Lower lobe of right lung (tissue), 2 donors: Measurements from ENCODE around the gene C1QTNF5. TPM values are rescaled to one million over a fixed set of nuclear protein-coding genes. Genes with fewer than 3 reads are reported as not detected.
A peak's percentile ranks its signal among the peaks of the same experiment; 100 is the strongest.

ENCODE experiments used
- ATAC-seq, 2 donors: fragments of 200-7000 bp; cut with Tn5 transposase; one replicate each; pipeline ENCODE4 v1.9.1; 2020 to 2022; ENCODE audit warnings: mild to moderate bottlenecking in 2 of 2, moderate library complexity in 2 of 2
- DNase-seq: peaks from one replicate; pipeline ENCODE4 v3.0.0-alpha.2; 2020
- H3K27ac ChIP-seq: fragments of 200-600 bp; one replicate; pipeline ENCODE4 v1.8.0; 2022
- H3K27me3 ChIP-seq: fragments of 200-600 bp; one replicate; pipeline ENCODE4 v1.8.0; 2022; ENCODE audit warnings: low read depth
- H3K36me3 ChIP-seq: fragments of 200-600 bp; one replicate; pipeline ENCODE4 v1.8.0; 2022; ENCODE audit warnings: mild to moderate bottlenecking
- H3K4me1 ChIP-seq: fragments of 200-600 bp; one replicate; pipeline ENCODE4 v1.8.0; 2022
- H3K4me3 ChIP-seq: fragments of 200-600 bp; one replicate; pipeline ENCODE4 v1.8.0; 2022; ENCODE audit warnings: mild to moderate bottlenecking
- H3K9me3 ChIP-seq: fragments of 200-600 bp; one replicate; pipeline ENCODE4 v1.8.0; 2022
- CTCF ChIP-seq: fragments of 200-600 bp; IDR thresholded peaks from one replicate; pipeline ENCODE4 v1.8.0; 2022; ENCODE audit warnings: antibody characterized with exemption, mild to moderate bottlenecking
- intact Hi-C: fragments of 100-400 bp; cut with DNase I; formaldehyde crosslinking; loops from one replicate; pipeline ENCODE4 v1.11.0; 2022
- total RNA-seq: library from RNA; stranded (reverse); fragmentation: NEBNext Ultra II Directional; extraction: Animal tissue kit (Norgen Biotek cat#: 25700); gene quantifications from one replicate; pipeline ENCODE4 v1.2.1, GENCODE V29; 2021
- donor health status: DM: no; HTN: yes; CAD: no; lungs with severe emphysema.

C1QTNF5 gene
- total RNA-seq, 1 donor from 2014 or later = 28.2 TPM

GRCh38 chr11:119320776-119321524 is 19.7 kb downstream of the C1QTNF5 start:
- DNase-seq (peak; percentile 64), ATAC-seq (peak; percentile 62 to 68)
- Histone ChIP-seq H3K9me3 (no peaks in the 10 kb centered on the region), H3K4me3 (peak overlapping the region; percentile 59), H3K27ac (peak overlapping the region; percentile 90), H3K4me1 (peaks cover 68% of the 10 kb centered on the region), H3K27me3 (peaks cover 33% of the 10 kb centered on the region), H3K36me3 (no peaks in the 10 kb centered on the region)
- TF ChIP-seq CTCF = no peak
- intact Hi-C loops = no loop called here

- no peaks in the 10 kb centered on the region for H3K36me3 ChIP-seq
- H3K4me3 ChIP-seq = peak overlapping the region; percentile 59
- TF ChIP-seq CTCF = no peak
- H3K27ac ChIP-seq = peak overlapping the region; percentile 90
- ATAC-seq = no peak
- DNase-seq = no peak
- peaks cover 74% of the 10 kb centered on the region for H3K4me1 ChIP-seq
- intact Hi-C loops = no loop called here
- no peaks in the 10 kb centered on the region for H3K9me3 ChIP-seq
- peaks cover 40% of the 10 kb centered on the region for H3K27me3 ChIP-seq
These were observed 20.4 kb downstream of the C1QTNF5 start for GRCh38 chr11:119320240-119320775.

GRCh38 chr11:119319700-119320239 is 20.9 kb downstream of the C1QTNF5 start:
- Histone ChIP-seq H3K9me3 (no peaks in the 10 kb centered on the region), H3K36me3 (no peaks in the 10 kb centered on the region), H3K27me3 (peaks cover 44% of the 10 kb centered on the region), H3K4me1 (peaks cover 80% of the 10 kb centered on the region), H3K27ac (peak overlapping the region; percentile 90), H3K4me3 (no peak overlapping the region)
- DNase-seq (no peak), ATAC-seq (no peak)
- no peak for TF ChIP-seq CTCF
- intact Hi-C loops = no loop called here

GRCh38 chr11:119319136-119319699 is 21.5 kb downstream of the C1QTNF5 start:
- Histone ChIP-seq H3K9me3 (no peaks in the 10 kb centered on the region), H3K4me1 (peaks cover 84% of the 10 kb centered on the region), H3K27me3 (peaks cover 50% of the 10 kb centered on the region), H3K36me3 (peaks cover 4% of the 10 kb centered on the region), H3K27ac (peak overlapping the region; percentile 90), H3K4me3 (peak overlapping the region; percentile 6)
- DNase-seq (no peak), ATAC-seq (no peak)
- TF ChIP-seq CTCF = no peak
- intact Hi-C loops = no loop called here

- Histone ChIP-seq H3K4me3 (peak overlapping the region; percentile 6), H3K27me3 (peaks cover 50% of the 10 kb centered on the region), H3K27ac (peak overlapping the region; percentile 90), H3K9me3 (no peaks in the 10 kb centered on the region), H3K36me3 (peaks cover 6% of the 10 kb centered on the region), H3K4me1 (peaks cover 84% of the 10 kb centered on the region)
- peak; percentile 2 to 15 for ATAC-seq
- TF ChIP-seq CTCF = no peak
- intact Hi-C loops = no loop called here
- no peak for DNase-seq
These were observed 22.2 kb downstream of the C1QTNF5 start for GRCh38 chr11:119318240-119319135.
